ENCODE results near the gene KY.

The KY gene

DNA sequence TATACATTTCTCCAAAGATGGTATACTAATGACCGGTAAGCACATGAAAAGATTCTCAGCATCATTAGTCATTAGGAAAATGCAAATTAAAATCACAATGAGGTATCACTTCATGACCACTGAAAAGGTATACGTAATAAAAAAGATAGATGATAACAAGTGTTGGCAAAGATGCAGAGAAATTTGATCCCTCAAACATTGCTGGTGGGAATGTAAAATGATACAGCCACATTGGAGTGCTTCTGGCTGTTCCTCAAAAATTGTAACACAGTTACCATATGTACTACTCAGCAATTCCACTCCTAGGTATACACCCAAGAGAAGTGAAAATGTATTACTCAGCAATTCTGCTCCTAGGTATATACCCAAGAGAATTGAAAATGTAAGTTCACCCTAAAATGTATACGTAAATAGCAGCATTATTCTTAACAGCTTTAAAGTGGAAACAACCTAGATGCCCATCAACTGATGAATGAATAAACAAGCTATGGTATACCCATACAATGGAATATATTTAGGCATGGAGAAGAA lies 25.0 kb upstream of the KY start:
- DNase-seq (ENCODE audit: low read depth in 2 of 3, low spot score in 2 of 3) = no peak

DNA sequence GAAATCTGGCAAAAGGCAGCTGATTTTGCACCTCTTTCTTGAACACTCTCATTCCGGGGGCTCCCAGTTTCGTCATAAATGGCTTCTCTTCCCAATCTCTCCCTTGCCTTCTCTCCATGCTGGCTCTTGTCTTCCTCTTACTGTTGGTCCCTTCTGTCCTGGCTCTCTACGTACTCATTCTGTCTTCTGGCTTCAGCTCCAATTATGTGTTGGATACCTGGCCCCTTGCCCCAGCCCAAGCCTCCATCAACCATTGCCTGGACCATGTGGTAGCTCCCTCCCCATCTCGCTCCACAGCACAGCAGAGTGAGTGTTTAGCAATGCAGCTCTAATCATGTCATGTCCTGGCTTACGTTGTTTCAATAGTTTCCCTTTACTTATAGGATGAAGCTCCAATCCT lies 21.7 kb upstream of the KY start:
- DNase-seq (ENCODE audit: low read depth in 2 of 3, low spot score in 2 of 3) = no peak

- DNase-seq (ENCODE audit: low read depth in 2 of 3, low spot score in 2 of 3) = no peak
Measured at GRCh38 chr3:134667956-134668355, 17.1 kb upstream of the KY start.

GRCh38 chr3:134667406-134667805 lies 16.6 kb upstream of the KY start:
- DNase-seq (ENCODE audit: low read depth in 2 of 3, low spot score in 2 of 3) = no peak

DNA sequence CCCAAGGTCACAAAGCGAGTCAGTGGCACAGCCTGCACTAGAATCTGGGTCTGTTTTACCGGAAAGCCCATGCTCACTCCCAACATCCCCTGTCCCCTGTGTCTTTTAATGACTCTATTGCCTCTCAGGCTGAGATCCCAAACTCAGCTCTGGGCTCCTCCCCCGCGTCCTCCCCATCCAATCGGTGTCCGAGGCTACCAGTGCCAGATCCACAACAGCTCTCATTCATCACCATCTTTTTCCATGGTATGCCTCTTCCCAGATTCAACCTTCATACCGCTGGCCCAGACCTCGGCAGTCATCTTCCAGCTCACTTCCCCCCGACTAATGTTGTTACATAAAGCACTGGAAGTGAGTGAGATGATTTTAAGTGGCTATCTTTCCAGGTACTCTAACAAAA lies 16.1 kb upstream of the KY start:
- DNase-seq (ENCODE audit: low read depth in 2 of 3, low spot score in 2 of 3) = no peak

DNA sequence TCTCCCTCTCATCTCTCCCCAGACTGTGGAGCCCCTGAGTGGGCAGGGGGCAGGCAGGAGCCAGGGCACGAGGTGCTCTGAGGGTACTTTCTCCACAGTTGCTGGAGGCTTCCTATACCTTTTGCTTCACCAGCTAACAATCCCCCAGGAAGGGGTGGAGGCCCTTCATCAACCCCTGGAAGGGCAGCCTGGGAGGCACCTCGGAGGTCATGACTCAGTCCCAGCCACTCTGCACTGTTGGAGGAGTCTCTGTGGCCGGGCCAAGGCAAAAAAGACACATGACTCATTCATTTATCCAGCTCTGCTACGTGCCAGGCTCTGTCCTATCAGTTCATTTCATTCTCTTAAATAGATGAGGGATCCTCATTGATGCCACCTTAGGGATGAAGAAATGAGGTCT lies 15.6 kb upstream of the KY start:
- DNase-seq (ENCODE audit: low read depth in 2 of 3, low spot score in 2 of 3) = no peak

GRCh38 chr3:134666052-134666451 lies 15.2 kb upstream of the KY start:
- DNase-seq (ENCODE audit: low read depth in 2 of 3, low spot score in 2 of 3) = no peak

DNA sequence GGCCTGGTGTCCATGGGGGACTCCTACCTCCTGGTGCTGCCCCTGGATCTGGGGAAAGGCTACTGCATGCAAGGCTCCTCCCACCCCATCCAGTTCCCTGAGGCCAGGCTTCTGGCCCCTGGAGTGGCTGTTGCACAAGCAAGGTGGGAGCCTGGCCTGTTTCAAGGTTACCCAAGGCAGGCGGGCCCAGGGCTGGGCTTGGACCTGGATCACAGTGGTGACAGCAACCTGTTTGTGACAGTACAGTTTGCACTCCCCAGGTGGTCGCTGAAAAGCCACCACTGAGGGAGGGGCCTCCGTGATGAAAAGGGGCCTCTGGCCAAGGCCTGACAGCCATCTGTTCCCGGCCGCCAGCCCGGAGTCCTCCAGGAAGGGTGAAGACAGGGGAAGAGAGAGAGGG lies 14.4 kb upstream of the KY start:
- DNase-seq (ENCODE audit: low read depth in 2 of 3, low spot score in 2 of 3) = no peak

DNA sequence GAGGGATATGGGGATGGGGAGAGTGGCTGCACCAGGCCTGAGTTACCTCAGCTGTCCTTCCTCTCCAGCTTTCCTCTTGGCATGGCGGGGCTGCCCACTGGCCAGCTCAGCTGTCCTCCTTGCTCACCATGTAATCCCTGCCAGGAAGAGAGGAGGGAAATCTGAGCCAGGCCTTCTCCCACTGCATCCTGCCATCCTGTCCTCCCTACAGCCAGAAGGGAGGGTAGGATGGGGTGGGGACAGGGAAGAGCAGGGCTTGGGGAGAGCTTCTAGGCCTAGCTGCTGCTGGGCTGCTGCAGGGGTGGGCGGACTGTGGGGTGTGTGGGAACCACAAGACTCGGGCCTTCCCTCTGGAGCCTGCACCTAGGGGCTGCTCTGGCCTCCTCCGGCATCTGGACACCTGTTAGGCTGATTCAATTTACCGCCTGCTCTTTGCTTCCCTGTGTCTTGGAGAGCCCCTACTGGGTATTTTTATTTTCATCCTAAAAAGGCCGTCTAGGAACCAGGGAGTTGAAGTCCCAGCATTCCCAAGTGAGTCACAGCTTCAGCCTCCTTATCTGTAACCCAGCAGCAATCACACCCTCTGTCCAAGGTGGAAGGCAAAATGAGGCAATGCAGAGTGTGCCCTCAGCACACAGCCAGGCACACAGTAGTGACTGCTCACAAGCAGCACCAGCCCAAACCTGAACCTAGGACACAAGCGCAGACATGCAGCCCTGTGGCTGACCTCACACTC lies 13.1 kb upstream of the KY start:
- no peak for DNase-seq (ENCODE audit: low read depth in 2 of 3, low spot score in 2 of 3)

GRCh38 chr3:134660046-134660441 lies 9.2 kb upstream of the KY start:
- DNase-seq (ENCODE audit: low read depth in 2 of 3, low spot score in 2 of 3) = no peak

DNA sequence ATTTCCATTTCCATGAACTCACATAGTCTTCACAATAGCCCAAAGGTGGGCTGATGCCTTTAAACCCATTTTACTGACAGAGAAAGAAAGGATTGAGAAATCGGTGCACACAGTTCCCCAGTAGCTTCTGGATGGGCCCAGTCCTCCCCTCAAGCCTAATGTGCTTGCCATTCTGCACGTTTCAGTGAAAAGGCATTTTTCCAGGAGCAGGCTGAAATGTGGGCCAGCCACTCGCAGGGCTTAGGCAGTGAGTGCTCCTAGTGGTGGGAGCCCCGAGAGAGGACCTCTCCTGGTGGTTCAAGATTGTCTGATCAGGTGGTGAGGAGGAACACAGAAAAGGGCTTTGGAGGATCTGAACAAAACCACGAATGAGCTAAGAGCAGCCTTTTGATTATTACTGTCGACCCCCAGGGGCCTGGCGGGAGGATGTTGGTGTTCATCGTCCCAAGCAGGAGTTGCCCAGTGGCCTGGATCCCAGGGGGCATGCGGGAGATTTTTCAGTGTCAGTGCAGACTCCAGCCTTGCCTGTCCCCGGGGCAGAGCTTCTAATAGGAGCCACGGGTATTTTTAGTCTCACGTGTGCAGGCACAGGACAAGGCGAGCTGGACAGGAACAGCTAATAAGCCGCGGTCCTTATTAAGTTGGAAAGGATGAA lies 8.7 kb upstream of the KY start:
- DNase-seq (ENCODE audit: low read depth in 2 of 3, low spot score in 2 of 3) = no peak

DNA sequence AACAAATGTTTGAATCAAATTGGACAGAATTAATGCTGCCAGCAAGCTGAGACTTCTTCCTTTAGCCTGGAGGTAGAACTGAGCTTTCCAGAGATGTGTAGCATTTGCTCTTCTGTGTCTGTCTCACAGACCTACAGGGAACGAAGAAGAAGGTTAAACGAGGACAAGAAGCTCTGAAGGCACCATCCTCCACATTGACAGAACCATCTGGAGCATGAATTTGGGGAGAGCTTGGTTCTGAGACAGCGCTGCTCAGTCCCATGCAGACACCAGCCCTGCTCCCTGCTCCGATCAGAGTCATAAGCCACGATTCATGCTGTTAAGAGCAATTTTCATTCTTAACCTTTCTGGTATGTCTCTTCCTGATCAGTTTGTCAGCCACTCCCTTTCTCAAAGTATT lies 7.7 kb upstream of the KY start:
- DNase-seq (ENCODE audit: low read depth in 2 of 3, low spot score in 2 of 3) = no peak

DNA sequence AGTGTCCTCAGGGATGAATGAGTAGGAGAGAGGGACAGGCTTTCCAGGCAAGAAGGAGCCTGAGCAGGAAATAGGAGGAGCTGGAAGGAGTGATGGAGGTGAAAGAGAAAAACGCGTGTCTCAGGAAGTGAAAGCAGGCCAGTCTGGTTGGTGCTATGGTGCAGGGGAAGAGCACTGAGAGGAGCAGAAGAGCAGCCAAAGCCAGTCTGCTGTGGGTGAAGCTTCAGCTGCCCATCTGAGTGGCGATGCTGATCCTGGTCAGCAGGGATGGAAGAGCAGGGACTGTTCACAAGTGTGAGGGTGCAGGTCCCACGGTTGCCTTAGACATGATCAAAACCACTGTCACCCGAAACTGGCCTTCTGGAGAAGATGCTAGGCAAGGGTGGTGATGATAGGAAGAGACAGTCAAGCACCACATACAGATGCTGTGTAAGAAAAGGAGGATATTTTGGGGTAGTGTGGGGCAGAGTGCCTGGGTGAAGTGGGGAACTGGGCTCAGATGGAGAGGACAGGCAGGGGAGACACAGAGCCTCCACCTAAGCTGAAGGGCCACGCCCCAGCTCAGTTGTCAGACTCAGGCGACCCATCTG lies 5.5 kb upstream of the KY start:
- no peak for DNase-seq (ENCODE audit: low read depth in 2 of 3, low spot score in 2 of 3)

DNA sequence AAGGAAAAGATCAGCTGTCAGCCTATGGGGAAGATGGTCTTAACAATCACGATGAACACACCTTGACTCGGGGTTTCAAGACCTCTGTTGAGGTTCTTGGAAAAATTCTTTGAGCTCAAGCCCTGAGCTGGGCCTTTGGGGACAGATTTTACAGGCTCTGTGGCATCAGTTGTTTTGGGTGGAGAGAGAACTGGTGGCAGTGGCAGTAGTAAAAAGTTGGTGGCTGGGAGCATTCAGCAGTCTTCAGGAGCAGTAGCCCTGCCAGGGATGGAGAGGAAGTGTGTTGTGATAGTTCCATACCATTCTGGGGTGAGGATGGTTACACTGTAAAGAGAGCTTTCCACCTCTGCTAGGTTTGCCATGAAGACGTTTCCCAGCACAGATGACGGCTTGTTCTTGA lies 4.9 kb upstream of the KY start:
- no peak for DNase-seq (ENCODE audit: low read depth in 2 of 3, low spot score in 2 of 3)

- DNase-seq (ENCODE audit: low read depth in 2 of 3, low spot score in 2 of 3) = no peak
Measured at GRCh38 chr3:134654031-134654430, 3.2 kb upstream of the KY start.

DNA sequence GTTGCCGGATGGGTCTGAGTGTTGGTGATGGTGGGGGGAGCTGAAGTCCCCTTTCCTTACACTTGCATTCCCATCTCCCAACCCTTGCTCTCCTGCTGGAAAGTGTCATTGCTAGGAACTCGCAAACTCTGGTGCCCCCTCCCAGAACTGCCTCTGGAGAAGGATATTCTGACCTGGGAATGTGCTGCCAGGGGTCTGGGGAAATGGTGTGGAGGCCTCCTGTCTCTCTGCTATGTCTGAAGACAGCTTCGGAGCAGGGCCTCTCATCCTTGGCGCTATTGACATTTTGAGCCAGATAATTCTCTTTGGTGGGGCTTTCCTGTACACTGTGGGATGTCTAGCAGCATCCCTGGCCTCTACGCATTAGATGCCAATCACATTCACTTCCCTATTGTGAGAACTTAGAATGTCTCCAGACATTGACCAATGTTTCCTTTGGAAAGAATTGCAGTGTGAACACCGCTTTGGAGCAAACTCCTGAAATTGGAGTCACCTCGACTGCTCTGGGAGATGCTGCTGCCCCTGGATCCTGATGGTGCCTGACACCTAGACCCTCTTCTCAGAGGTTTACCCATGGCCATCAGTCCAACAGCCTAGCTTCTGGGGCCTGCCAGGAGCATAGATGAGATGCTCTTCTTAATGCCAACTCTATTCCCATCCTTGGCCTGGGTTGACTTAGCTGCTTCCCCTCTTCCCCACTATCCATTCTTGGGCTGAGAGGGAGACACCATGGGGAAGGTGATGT lies 2.2 kb upstream of the KY start:
- no peak for DNase-seq (ENCODE audit: low read depth in 2 of 3, low spot score in 2 of 3)

DNA sequence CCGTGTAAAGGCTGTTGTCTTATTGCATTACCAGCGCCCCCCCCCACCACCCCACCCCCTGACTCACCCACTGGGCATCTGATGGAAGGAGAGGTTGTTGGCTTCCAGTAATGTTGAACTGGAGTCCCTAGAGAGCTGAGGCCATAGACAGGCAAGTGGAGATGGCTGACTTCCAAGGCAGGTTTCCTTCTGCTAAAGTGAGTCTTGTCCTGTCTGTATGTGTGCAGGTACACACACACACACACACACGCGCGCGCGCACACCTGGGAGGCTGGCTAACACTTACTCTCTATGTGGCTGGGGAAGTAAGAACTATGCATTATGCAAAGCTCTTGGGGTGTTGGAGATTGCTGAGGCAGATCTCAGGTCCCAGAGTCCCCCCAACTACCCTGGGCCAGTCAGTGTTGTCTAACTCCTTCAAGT lies 1.6 kb upstream of the KY start:
- no peak for DNase-seq (ENCODE audit: low read depth in 2 of 3, low spot score in 2 of 3)

DNA sequence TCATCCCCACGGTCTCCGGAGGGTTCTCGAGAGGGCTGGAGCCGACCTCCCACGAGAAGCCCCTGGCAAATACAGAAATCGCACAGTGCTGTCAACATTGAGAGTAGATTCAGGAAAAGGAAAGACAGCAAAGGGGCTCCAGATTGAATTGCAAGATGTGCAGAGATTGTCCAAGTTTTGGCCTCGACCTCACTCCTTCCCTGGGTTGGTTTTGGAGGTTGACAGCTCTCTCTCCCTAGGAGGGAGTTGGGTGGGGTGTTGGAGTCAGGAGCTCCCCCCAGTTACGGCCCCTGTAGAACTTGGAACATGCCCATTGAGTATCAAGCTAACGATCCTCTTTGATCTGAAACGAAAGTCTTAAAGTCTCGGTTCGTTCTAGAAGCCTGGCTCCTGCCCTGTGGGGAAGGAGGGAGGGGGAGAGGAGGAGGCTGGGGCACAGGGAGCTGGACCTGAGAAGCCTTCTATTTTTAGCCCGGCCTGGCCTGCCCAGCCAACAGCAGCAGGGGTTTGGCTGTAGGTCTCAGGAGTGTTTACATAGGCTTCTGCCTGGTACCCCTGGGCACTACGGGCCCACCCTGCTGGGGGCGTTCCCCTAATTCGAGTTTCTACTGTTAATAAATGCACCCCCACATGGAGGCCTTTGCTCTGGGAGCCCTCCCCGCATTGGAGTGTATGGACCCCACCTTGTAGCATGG lies 672 bp upstream of the KY start:
- no peak for DNase-seq (ENCODE audit: low read depth in 2 of 3, low spot score in 2 of 3)

- DNase-seq (ENCODE audit: low read depth in 2 of 3, low spot score in 2 of 3) = no peak
Measured at GRCh38 chr3:134649106-134649705, 1.6 kb downstream of the KY start.

- DNase-seq (ENCODE audit: low read depth in 2 of 3, low spot score in 2 of 3) = no peak
Measured at GRCh38 chr3:134647902-134648760, 2.7 kb downstream of the KY start.
